HG03520 (cell line): ENCODE results near the gene XXYLT1.
A peak's percentile ranks its signal among the peaks of the same experiment; 100 is the strongest.

Source experiments
- ATAC-seq: cut with Tn5 transposase; IDR thresholded peaks from one replicate; pipeline ENCODE4 v1.9.1; 2021; ENCODE audit warnings: mild to moderate bottlenecking, moderate library complexity; ENCODE audit not compliant: unreplicated experiment

The XXYLT1 gene

DNA sequence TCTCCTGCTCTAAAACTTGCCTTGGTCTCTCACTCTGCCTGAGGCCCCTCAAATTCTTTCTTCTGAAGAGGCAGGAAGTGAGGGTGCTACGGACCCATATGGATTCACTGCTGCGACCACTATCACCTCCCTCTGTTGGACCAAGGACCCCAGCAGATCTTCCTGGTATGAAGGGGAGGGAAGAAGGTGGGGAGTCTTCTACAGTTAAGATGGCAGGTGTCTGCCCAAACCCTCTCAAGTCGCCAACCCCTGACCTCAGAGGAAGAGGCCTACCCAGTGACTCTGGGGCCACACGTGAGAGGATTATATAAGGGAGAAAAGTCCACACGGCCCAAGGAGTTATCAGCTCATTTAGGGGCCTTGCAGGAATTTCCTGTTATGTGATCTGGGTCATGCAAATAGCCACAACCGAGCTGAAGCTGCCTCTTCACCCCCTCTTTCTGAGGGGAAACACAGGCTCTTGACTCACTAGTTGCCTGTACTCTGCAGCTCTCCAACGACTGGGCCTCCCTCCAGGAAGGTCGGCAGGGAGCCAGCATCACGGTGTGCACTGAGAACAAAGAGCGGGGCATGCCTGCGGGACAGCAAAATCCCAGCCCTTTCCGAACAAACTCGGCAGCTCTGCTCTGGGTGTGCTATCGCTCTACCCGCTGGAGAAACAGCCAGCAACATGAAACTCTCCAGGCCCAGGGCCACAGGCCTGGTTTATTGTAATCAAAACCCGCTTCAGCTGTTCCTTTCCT, 116.0 kb downstream of the XXYLT1 start:
- no peak for ATAC-seq

DNA sequence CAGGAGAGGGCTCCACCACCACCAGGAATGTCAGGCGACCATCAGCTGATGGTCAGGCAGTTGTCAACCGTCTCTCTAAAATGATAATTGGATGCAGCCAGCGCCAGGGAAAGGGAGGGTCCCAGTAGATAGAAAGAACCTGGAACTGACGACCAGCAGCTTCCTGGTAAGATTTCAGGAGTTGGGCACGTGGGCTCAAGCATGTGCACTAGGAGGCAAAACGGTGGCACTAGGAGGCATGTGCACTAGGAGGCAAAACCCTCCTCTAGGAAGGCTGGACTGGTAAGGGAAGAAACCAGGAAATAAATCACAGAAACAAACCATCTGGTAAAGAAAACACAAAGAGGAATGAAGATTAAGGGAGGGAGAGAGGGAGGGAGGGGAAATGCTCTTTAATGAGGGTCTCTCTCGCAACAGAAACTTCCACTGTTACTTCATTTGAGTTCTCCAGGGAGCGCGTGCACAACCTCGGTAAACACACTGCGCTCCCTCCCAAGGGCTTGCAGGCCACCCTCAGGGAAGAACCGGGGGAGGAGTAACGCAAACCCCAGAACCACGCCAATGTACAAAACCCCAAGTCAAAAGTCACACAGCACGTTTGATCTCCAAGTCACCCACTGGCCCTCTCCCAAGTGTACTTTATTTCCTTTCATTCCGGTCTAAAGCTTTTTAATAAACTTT, 116.7 kb downstream of the XXYLT1 start:
- ATAC-seq: no peak

DNA sequence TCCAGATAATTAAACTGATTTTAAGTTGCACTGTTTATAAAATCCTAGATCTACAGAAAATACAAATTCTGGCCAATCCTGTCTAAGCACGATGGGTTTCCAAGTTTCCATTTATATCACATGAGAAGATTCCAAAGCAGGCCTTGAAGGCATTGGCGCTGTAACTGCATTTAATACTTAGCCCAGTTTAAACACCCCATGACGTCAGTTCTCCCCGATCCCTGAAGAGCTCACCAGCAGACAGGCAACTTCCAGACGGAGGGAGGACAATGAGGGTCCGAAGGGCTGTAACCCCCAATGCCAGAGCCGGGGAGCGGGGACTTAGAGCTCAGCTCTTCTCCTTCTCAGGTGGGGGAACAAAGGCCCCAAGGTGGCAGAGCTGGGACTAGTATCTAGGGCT, 117.3 kb downstream of the XXYLT1 start:
- ATAC-seq: no peak

DNA sequence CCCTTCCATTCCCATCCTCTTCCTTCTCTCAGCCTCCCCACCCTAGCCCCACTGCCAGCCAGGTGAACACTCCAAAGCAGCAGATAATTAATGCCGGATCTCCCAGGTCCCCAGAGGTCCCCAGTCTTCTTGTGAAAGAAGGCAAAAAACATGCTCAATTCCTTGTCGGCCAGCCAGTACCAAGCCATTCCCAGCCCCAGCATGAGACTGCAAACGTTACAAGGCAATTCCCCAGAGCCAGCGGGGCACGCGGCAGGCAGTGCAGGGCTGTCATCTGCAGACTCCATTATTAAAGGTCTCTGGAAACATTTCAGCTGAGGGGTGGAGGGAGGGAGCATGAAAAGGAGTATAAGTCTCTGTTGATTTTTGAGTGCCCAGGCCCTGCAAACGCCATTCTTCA, 117.8 kb downstream of the XXYLT1 start:
- no peak for ATAC-seq

DNA sequence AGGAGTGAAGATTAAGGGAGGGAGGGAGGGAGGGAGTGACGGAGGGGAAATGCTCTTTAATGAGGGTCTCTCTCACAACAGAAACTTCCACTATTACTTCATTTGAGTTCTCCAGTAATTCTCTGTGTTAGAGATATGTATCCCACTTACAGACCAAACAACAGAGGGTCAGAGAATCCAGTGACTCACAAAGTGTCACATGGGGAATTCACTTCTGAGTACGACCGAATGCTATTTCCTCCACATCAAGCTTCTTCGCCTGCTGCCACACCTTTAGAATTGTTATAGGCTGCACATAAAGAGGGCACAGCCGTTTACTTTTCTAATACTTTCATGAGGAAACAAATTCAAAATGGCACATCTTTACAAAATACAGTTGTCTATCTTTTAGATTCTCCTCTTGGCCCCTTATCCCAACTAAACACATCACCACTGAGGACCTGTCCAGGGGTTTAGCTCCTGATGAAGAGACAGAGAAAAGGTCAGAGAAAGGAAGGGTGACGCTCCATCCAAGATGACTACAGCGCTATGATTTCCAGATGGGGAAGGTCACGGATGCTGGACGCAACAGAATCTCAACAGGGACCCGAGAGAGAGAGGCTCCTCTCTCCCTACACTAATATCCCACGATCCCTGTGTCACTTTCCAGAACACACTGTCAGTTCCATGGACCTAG, 119.0 kb downstream of the XXYLT1 start:
- no peak for ATAC-seq

DNA sequence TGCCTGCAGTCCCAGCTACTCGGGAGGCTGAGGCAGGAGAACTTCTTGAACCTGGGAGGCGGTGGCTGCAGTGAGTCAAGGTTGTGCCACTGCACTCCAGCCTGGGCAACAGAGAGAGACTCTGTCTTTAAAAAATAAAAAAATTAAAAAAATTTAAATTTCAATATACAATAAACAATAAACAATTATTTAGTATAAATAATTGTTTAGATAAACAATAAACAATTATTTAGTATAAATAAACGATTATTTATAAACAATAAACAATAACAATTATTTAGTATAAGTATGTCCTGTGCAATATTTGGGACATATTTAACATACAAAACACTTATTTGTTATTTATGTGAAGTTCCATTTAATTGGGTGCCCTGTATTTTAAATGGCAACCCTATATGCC, 119.6 kb downstream of the XXYLT1 start:
- no peak for ATAC-seq

DNA sequence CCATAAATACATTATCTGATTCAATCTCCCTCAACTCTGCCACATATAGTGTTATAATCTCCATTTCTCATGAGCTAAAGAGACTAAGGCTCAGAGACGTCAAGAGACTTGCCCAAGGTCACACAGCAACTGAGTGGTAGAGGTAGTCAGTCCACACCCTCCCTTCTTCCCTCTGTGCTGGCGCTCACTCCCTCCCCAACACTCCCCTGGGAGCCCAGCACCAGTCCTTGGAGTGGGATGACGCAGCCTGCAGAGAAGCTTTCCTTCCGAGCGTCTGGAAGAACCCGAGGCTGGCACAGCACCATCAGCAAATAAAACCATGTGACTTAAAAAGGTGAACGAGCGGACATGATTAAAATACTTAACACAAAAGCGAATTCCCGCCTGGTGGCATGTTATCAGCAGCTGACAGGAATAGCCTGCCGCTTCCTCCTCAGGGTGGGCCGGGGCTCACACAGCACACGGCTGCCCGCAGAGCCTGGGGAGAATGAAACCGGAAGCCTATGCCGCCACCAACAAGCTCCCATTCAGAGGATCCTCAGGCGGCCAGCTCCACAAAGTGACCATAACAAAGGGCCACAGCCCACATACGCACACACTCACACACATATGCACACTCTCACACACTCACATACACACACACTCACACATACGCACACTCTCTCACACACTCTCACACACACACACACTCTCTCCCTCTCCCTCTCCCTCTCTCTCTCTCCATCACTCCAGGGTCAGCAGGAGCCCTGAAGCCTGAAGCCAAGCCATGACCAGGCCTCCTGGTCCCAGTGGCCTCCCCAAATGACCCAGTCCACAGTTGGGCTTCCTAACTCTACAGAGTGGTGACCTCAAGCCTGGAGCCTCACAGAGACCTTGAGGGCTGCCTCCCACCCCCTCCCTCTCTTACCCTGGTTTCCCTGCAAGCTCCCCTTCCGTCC, 120.5 kb downstream of the XXYLT1 start:
- ATAC-seq: peak; percentile 37

DNA sequence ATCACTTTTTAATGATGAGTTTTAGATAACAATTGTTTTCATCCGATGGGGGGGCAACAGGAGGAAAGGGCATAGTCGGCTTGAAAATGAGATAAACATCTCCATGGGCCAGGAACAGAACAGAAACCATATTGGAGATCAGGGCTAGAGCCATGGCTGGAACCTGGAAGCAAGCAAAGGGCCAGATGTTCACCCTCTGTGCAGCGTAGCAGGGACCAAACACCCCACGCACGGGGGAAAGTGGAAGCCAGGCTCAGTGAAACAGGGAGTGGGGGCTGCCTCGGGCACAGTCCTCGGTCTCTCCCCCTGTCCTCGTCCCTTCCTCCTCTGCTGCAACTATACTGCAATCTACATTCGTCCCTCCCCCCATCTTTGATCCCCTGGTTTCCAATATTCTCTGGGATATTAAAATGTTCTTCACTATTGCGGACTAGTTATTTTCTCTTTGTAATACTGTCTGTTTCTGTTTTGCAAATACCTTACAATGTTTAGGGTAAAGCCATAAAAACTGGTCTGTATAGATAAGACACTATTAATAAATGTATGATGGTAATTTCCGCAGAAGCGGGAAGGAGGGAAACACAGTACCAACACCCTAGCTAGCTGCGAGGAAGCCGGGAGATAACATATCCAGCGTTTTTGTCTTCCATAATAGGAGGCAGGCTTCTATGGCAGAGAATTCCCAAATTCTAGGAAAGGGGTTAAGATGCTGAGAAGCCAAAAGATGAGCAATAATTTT, 121.5 kb downstream of the XXYLT1 start:
- no peak for ATAC-seq

DNA sequence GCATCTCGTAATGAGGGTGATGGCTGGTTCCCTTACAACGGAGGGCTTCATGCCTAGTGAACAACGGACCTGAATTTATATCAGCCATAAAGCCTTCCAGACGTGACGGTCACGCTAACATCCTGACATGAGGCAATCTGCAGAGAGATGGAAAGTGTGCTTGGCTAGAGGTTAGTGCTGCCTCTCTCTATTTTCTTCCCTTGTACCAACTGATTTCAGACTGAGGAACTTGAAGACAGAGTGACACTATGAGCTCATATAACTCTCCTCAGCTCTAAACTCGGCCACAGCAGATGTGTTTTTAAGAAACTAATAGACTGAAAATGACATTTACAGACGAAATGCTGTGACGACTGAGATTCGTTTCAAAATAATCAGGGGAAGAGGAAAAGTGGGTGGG, 122.4 kb downstream of the XXYLT1 start:
- ATAC-seq: no peak

DNA sequence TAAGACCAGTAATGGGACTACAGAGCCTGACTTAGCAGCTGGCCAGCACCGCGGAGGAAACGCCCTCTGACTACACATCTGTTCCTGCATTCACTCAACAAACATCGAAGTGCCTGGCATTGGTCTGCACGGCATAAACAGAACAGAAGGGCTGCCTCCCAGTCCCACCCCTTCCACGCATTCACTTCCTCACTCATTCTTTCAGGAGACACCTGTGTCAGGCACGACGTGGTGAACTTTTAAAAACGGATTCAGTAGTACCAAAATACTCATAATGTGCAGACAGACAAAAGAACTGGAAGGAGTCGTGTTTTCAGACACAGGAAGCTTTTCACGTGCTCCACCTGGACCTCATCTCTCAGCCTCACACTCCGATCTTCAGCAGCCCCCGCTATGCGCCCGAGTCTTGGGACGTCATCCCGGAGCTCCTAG, 123.3 kb downstream of the XXYLT1 start:
- peak; percentile 82 for ATAC-seq

DNA sequence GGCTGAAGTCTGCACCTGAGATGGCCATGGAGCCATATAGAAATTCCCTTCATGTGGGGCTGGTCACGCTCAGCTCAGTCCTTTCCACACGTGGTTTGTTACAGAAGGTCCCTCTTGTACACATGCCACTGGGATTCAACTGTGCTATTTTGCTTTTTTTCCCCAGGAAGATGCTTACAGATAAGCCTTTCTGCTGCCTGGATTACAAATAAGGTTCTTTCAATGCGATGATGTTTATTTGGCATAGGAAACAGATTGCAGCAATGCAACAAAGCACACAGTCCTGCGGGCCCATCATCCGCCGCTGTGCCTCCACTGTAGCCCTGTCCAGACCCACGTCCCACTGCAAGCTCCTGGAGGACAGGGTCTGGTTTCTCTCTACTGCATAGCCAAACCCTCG, 124.8 kb downstream of the XXYLT1 start:
- ATAC-seq: no peak

DNA sequence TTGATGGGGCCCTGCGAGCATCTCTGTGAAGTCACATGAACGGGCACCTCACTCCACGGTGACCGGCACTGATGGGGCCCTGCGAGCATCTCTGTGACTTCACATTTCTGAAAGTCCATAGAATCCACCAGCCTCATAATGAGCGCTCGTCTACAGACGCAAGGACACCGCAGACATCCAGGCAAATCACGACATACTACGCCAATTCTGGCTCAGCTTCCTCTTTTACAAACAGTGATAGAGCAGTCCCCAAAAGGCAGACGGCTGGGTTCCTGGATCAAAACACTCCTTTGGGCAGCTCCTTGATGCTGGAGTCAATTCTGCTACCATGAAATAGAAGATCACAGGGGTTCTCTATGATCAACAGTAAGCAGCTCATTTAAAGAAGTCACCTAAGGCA, 125.4 kb downstream of the XXYLT1 start:
- ATAC-seq: no peak

DNA sequence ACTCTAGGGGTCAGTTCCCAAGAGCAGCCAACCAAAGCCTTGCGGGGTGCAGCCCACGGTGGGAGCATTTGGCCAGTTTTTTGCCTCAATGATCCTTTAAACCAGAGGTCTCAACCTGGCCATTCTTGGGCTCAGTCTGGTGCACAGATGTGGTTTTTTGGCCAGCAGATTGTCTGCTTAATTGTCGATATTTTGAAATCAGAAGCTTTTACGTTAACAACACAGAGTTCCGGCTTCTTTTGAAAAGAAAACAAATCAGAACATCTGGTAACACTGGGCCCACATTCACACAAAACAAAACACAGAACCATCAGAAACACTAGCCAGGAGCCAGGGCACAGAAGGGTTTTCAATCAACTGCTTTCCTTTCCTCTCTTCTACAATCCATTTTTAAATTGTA, 127.7 kb downstream of the XXYLT1 start:
- no peak for ATAC-seq

DNA sequence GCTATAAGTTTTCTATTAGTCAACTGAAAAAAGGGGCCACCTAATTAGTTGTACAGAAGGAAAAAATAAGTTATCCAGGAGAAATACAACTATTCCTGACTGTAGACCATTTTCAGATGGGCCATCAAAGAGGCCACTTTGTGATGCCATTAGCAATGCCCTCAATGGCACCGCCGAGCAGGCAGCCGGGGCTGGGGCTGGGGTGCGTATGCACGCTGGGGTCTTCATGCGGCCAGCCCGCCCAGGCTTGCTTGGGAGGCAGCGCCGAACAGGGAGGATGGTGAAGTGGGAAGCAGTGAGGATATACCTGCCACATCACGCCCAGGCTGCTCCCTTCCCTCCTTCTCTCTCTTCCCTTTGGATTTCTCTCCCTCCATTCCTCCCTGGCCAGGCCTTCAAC, 128.4 kb downstream of the XXYLT1 start:
- ATAC-seq: no peak

DNA sequence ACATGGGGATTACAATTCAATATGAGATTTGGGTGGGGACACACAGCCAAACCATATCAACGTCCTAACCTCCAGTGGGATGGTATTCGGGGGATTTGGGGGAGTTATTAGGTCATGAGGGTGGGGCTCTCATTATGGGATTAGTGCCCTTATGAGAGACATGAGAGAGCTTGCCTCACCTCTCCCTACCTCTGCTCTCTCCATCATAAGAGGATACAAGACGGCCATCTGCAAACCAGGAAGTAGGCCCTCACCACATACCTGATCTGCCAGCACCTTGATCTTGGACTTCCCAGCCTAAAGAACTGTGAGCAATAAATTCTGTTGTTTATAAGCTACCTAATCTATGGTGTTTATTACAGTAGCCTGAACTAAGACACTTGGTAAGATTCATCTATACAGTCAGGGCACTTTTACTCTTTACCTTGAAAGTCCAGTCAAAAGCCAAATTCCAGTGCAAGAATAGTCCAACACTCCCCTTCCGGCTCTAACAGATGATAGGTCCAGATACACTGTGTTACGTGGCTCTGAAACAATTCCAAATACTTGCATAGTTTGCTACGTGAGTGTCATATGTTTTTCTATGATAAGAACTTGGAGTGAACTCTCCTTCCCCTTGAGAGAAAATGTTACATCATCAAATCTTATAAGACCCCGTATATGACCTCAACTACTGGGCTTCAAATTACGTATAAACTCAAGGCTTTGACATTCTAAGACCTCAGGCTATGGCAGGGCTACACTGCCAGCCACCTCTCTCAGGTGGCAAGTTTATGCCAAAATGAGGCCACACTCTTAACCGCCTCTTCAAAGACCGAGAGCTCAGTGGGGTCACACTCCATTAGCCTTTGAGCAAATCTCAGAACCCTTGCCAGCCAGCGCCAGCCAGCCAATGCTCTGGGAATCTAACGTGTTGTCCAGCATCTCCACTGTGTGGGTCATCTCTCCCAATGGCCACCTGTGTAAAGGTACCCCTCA, 129.9 kb downstream of the XXYLT1 start:
- ATAC-seq: no peak

DNA sequence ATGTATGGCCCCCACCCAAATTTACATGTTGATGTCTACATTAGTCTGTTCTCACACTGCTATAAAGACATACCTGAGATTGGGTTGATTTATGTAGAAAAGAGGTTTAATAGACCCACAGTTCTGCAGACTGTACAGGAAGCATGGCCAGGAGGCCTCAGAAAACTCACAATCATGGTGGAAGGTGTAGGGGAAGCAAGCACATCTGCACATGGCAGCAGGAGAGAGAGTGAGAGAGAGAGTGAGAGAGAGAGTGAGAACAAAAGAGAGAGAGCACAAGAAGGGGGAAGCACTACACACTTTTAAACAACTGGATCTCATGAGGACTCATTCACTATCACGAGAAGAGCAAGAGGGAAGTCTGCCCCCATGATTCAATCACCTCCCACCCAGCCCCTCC, 130.5 kb downstream of the XXYLT1 start:
- ATAC-seq: no peak

DNA sequence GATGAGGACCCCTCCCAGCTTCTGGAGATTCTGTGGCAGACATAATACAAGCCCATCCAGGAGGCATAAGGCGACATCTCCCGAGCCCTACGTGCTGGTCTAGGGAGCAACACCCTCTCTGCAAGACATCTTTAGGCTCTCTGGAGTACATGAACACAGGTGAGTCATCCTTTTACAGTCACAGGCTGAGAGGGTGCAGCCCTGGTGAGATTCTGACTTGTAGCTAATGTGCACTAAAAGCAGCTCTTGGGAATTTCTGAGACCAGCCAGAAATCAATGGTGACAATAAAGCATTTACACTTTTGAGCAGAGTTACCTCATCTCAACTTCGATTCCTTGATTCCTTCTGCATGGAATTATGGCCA, 131.1 kb downstream of the XXYLT1 start:
- ATAC-seq: no peak

DNA sequence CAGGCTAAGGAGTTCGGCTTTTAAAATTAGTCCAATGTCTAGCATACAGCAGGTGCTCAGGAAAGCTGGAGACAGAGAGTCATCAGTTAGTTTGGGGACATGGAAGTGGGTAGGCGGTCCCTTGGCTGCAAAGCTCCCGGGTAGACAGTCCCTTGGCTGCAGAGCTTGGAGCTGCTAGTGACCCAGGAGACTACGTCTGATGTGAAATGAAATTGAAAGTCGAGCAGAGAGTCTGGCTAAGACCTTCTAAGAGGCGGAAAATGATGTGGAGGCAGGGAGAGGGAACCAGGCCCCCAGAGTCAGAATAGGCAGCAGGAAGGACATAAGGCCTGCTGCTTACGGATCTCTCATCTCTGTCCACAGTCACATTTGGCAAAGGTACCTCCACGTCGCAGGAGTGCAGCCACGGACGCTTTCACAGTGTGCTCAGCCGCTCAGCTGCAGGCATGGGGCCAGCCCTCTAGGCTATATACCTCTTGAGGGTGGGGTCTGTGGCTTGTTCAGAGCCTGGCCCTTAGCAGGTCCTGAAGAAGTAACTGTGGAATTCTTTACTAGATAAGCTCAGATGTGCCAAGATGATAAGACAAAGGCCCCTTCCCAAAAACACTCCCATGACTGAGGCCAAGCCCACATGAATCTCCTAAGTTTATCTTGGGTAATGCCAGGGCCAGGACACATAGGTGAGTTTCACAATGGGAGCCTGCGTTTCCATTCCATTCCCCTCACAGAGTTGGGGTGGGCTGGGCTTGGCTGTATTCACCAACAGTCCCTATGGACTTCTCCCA, 131.7 kb downstream of the XXYLT1 start:
- ATAC-seq: peak; percentile 83
